Amniotic stem cell (primary cell): ENCODE data around the gene PLD2.

Source experiments
- DNase-seq: peaks from one replicate; lab custom pipeline; 2025; lab: John Stamatoyannopoulos, UW

The PLD2 gene

GRCh38 chr17:4806777-4807604 lies at the start of gene PLD2:
PLD2 (plus strand) TSS chr17:4807152; CDS start chr17:4807773, 621 bp downstream.
- DNase-seq, result peak; percentile 60

- no peak for DNase-seq
These were observed 47.1 kb upstream of the PLD2 start for GRCh38 chr17:4759776-4760236.

GRCh38 chr17:4764595-4764994 lies 42.4 kb upstream of the PLD2 start:
- no peak for DNase-seq

- DNase-seq, result no peak
These were observed 40.8 kb upstream of the PLD2 start for GRCh38 chr17:4766201-4766600.

- no peak for DNase-seq
These were observed 40.2 kb upstream of the PLD2 start for GRCh38 chr17:4766723-4767122.

- no peak for DNase-seq
These were observed 38.7 kb upstream of the PLD2 start for GRCh38 chr17:4768298-4768697.

- DNase-seq, result no peak
These were observed 37.3 kb upstream of the PLD2 start for GRCh38 chr17:4769628-4770027.

- DNase-seq, result no peak
These were observed 35.3 kb upstream of the PLD2 start, which contains the start of gene TM4SF5 for GRCh38 chr17:4771519-4772234. TM4SF5 (plus strand) TSS chr17:4771886; CDS start chr17:4771923, 37 bp downstream.

- DNase-seq, result no peak
These were observed 34.7 kb upstream of the PLD2 start for GRCh38 chr17:4772235-4772613.

GRCh38 chr17:4777969-4778760 lies 28.8 kb upstream of the PLD2 start:
- DNase-seq, result no peak

GRCh38 chr17:4780325-4780955 lies 26.5 kb upstream of the PLD2 start:
- no peak for DNase-seq

GRCh38 chr17:4782652-4783051 lies 24.3 kb upstream of the PLD2 start:
- DNase-seq, result no peak

- no peak for DNase-seq
These were observed 21.4 kb upstream of the PLD2 start for GRCh38 chr17:4785311-4786105.

- DNase-seq, result no peak
These were observed 20.8 kb upstream of the PLD2 start, which contains the start of gene VMO1 for GRCh38 chr17:4786106-4786511. VMO1 (minus strand) TSS chr17:4786364; CDS start chr17:4786352, 12 bp downstream.

GRCh38 chr17:4786516-4786915 lies 20.4 kb upstream of the PLD2 start:
- no peak for DNase-seq

GRCh38 chr17:4788159-4788806 lies 18.7 kb upstream of the PLD2 start:
- no peak for DNase-seq

- DNase-seq, result no peak
These were observed 17.9 kb upstream of the PLD2 start, which contains the start of gene GLTPD2 for GRCh38 chr17:4788807-4789700. GLTPD2 (plus strand) TSS chr17:4788964; CDS start chr17:4789012, 48 bp downstream.

GRCh38 chr17:4789701-4789950 lies 17.3 kb upstream of the PLD2 start:
- no peak for DNase-seq

GRCh38 chr17:4789951-4790704 lies 16.8 kb upstream of the PLD2 start:
- peak; percentile 80 for DNase-seq
